ENCODE measurements around the gene MRPS5.

DNA sequence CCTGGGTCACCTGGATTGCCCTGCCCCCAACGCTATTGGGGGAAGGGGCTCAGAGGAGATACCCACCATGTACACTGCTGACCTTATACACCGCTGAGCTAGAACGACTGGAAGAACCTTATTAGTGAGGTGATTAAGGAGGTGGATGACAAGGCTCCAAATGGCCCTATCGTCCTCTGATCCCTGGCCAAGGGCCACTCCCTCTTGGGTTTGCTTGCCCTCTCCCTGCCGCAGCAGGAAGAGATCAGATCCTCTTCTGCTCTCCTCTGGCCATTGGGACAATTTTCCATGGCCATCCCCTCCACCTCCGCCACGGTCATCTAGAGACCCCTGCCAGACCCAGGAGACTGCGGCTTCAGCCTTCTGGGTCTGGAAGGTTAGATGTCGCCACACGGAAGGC is 36.8 kb upstream of the MRPS5 start:
- no peak for TF ChIP-seq POLR2A (IDR thresholded peaks at IDR 0.05)
- TF ChIP-seq, protein P1, sequence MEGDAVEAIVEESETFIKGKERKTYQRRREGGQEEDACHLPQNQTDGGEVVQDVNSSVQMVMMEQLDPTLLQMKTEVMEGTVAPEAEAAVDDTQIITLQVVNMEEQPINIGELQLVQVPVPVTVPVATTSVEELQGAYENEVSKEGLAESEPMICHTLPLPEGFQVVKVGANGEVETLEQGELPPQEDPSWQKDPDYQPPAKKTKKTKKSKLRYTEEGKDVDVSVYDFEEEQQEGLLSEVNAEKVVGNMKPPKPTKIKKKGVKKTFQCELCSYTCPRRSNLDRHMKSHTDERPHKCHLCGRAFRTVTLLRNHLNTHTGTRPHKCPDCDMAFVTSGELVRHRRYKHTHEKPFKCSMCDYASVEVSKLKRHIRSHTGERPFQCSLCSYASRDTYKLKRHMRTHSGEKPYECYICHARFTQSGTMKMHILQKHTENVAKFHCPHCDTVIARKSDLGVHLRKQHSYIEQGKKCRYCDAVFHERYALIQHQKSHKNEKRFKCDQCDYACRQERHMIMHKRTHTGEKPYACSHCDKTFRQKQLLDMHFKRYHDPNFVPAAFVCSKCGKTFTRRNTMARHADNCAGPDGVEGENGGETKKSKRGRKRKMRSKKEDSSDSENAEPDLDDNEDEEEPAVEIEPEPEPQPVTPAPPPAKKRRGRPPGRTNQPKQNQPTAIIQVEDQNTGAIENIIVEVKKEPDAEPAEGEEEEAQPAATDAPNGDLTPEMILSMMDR (IDR thresholded peaks at IDR 0.05) = no peak

All from right lobe of liver (tissue), 4 donors.